Measurements from ENCODE around the gene MAP3K12.

DNA sequence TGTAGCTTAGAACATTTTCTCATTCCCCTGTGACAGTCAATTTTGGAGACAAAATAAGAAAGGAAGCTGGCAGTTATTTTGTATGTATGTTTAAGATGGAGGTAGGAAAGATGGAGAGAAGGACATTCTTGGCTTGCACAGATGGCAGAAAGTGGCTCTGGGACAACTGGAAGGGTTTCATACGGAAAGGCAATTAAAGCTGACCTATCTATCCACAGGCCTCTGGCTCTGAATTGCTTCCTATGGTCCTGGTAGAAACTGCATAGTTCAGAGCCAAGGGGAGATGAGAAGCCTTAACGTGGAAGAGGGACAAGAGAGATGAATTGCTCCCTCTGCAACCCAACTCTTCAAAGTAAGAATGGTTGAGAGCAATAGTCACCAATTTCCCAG is 16.0 kb upstream of the MAP3K12 start:
- no peak for TF ChIP-seq EZH2 (IDR thresholded peaks at IDR 0.05; ENCODE audit: low read length)
- TF ChIP-seq, protein P1, sequence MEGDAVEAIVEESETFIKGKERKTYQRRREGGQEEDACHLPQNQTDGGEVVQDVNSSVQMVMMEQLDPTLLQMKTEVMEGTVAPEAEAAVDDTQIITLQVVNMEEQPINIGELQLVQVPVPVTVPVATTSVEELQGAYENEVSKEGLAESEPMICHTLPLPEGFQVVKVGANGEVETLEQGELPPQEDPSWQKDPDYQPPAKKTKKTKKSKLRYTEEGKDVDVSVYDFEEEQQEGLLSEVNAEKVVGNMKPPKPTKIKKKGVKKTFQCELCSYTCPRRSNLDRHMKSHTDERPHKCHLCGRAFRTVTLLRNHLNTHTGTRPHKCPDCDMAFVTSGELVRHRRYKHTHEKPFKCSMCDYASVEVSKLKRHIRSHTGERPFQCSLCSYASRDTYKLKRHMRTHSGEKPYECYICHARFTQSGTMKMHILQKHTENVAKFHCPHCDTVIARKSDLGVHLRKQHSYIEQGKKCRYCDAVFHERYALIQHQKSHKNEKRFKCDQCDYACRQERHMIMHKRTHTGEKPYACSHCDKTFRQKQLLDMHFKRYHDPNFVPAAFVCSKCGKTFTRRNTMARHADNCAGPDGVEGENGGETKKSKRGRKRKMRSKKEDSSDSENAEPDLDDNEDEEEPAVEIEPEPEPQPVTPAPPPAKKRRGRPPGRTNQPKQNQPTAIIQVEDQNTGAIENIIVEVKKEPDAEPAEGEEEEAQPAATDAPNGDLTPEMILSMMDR (optimal IDR thresholded peaks at IDR 0.05 in 1 of 3, IDR thresholded peaks at IDR 0.05 in 1 of 3, conservative IDR thresholded peaks at IDR 0.05 in 1 of 3; ENCODE audit: extremely low read depth in 1 of 3, insufficient read depth in 2 of 3, low read length in 3 of 3) = no peak
